OCI-LY3 (cell line): ENCODE data around the gene MED22.
A peak's percentile ranks its signal among the peaks of the same experiment; 100 is the strongest.

Experiments
- H2AFZ ChIP-seq: fragments of 200-600, 300-600 bp; shearing (Covaris generic); 2 replicates; pipeline ENCODE4 v1.6.0; 2014; ENCODE audit warnings: antibody characterized with exemption, low read depth, low read length
- H3K27ac ChIP-seq: fragments of 200-600, 300-600 bp; sonication (generic); 2 replicates; pipeline ENCODE4 v1.5.1; 2014; ENCODE audit warnings: mild to moderate bottlenecking, low read length, moderate library complexity, mixed read lengths
- H3K27me3 ChIP-seq: fragments of 200-600, 300-600 bp; sonication (generic); 2 replicates; pipeline ENCODE4 v1.6.1; 2014; ENCODE audit warnings: low read depth, low read length, mixed read lengths
- H3K36me3 ChIP-seq: fragments of 200-600, 300-600 bp; sonication (generic); replicated peaks from 2 replicates; pipeline ENCODE3; 2014; ENCODE audit warnings: low read depth, low read length, mixed read lengths
- H3K4me1 ChIP-seq: fragments of 300-600, 200-600 bp; sonication (generic); 2 replicates; pipeline ENCODE4 v1.6.1; 2014; ENCODE audit warnings: low read length, mixed read lengths
- H3K4me2 ChIP-seq: fragments of 200-600, 300-600 bp; sonication (generic); 2 replicates; pipeline ENCODE4 v1.6.1; 2014; ENCODE audit warnings: low read length, mixed read lengths
- H3K4me3 ChIP-seq: fragments of 300-600, 200-600 bp; sonication (generic); 2 replicates; pipeline ENCODE4 v1.5.1; 2014; ENCODE audit warnings: antibody characterized with exemption, mild to moderate bottlenecking, low read length, moderate library complexity
- H3K79me2 ChIP-seq: fragments of 300-600, 200-600 bp; shearing (Covaris generic); 2 replicates; pipeline ENCODE4 v1.6.1; 2014; ENCODE audit warnings: mild to moderate bottlenecking, low read length, mixed read lengths
- H3K9ac ChIP-seq: fragments of 300-600, 200-600 bp; shearing (Covaris generic); 2 replicates; pipeline ENCODE4 v1.6.0; 2014; ENCODE audit warnings: mild to moderate bottlenecking, low read length, moderate library complexity
- H3K9me3 ChIP-seq: fragments of 200-600, 300-600 bp; shearing (Covaris generic); 2 replicates; pipeline ENCODE4 v1.6.1; 2014; ENCODE audit warnings: low read length, mixed read lengths; ENCODE audit not compliant: insufficient read depth
- H4K20me1 ChIP-seq: fragments of 200-600, 300-600 bp; sonication (generic); 2 replicates; pipeline ENCODE4 v1.6.1; 2016; ENCODE audit warnings: low read length, mixed read lengths; ENCODE audit not compliant: insufficient read depth
- CTCF ChIP-seq: fragments of 200-600, 300-600 bp; sonication (generic); IDR thresholded peaks from 2 replicates; pipeline ENCODE4 v1.5.1; 2014; ENCODE audit warnings: antibody characterized with exemption, low read length, low read depth
- EZH2phosphoT487 ChIP-seq: fragments of 200-600 bp; shearing (Covaris generic); IDR thresholded peaks from 2 replicates; pipeline ENCODE4 v1.6.1; 2018; ENCODE audit warnings: antibody characterized with exemption, mixed run types, low read depth

Gene MED22

GRCh38 chr9:133347985-133348717, at the start of gene MED22, which contains the start of gene RPL7A:
TSS of gene MED22 (minus strand) at chr9:133348131. CDS start at chr9:133346662, 1,469 bp downstream.
TSS of gene RPL7A (plus strand) at chr9:133348218. CDS start at chr9:133348244, 26 bp downstream.
- H3K27ac ChIP-seq = peak within 1 kb of the TSS; percentile 81
- H4K20me1 ChIP-seq = peaks cover 42% of the 10 kb centered on the region
- TF ChIP-seq EZH2phosphoT487 = no peak
- no peak for TF ChIP-seq CTCF
- no peak within 1 kb of the TSS for H2AFZ ChIP-seq
- peak within 1 kb of the TSS; percentile 96 for H3K4me2 ChIP-seq
- H3K4me1 ChIP-seq = peaks cover 20% of the 10 kb centered on the region
- H3K36me3 ChIP-seq = peaks cover 78% of the 10 kb centered on the region
- H3K79me2 ChIP-seq = peaks cover 51% of the 10 kb centered on the region
- peak within 1 kb of the TSS; percentile 89 for H3K4me3 ChIP-seq
- H3K9ac ChIP-seq = peak within 1 kb of the TSS; percentile 100
- H3K27me3 ChIP-seq = no peaks in the 10 kb centered on the region
- no peaks in the 10 kb centered on the region for H3K9me3 ChIP-seq

GRCh38 chr9:133397370-133397769, 49.4 kb upstream of the MED22 start:
- no peak overlapping the region for H3K4me3 ChIP-seq
- no peak overlapping the region for H2AFZ ChIP-seq
- TF ChIP-seq EZH2phosphoT487 (no peak), CTCF (no peak)
- no peaks in the 10 kb centered on the region for H3K27me3 ChIP-seq
- no peaks in the 10 kb centered on the region for H3K36me3 ChIP-seq
- H3K9me3 ChIP-seq = no peaks in the 10 kb centered on the region
- H3K9ac ChIP-seq = no peak overlapping the region
- H3K27ac ChIP-seq = no peak overlapping the region
- H4K20me1 ChIP-seq = no peaks in the 10 kb centered on the region
- no peak overlapping the region for H3K4me2 ChIP-seq
- no peaks in the 10 kb centered on the region for H3K79me2 ChIP-seq
- H3K4me1 ChIP-seq = no peaks in the 10 kb centered on the region

- H4K20me1 ChIP-seq = no peaks in the 10 kb centered on the region
- no peak overlapping the region for H3K4me2 ChIP-seq
- no peak for TF ChIP-seq EZH2phosphoT487
- peak; percentile 20 for TF ChIP-seq CTCF
- no peaks in the 10 kb centered on the region for H3K36me3 ChIP-seq
- H3K79me2 ChIP-seq = no peaks in the 10 kb centered on the region
- H3K27me3 ChIP-seq = no peaks in the 10 kb centered on the region
- H3K9ac ChIP-seq = no peak overlapping the region
- H2AFZ ChIP-seq = no peak overlapping the region
- no peak overlapping the region for H3K27ac ChIP-seq
- no peaks in the 10 kb centered on the region for H3K4me1 ChIP-seq
- no peaks in the 10 kb centered on the region for H3K9me3 ChIP-seq
- H3K4me3 ChIP-seq = no peak overlapping the region
Measured at GRCh38 chr9:133396952-133397351, 49.0 kb upstream of the MED22 start.

- Histone ChIP-seq H3K27ac (no peak overlapping the region), H3K27me3 (no peaks in the 10 kb centered on the region), H3K4me2 (no peak overlapping the region), H3K9me3 (no peaks in the 10 kb centered on the region), H3K79me2 (no peaks in the 10 kb centered on the region), H3K9ac (no peak overlapping the region), H2AFZ (no peak overlapping the region), H3K4me3 (no peak overlapping the region), H3K36me3 (no peaks in the 10 kb centered on the region), H3K4me1 (no peaks in the 10 kb centered on the region), H4K20me1 (no peaks in the 10 kb centered on the region)
- TF ChIP-seq CTCF (no peak), EZH2phosphoT487 (no peak)
Measured at GRCh38 chr9:133394687-133395271, 46.8 kb upstream of the MED22 start.
